Measurements from ENCODE around the gene C17orf107. TPM values are rescaled to one million over a fixed set of nuclear protein-coding genes. Genes with fewer than 3 reads are reported as not detected.
A peak's percentile ranks its signal among the peaks of the same experiment; 100 is the strongest.

C17orf107 gene
- total and polyA plus RNA-seq, 2 of the 13 experiments (the other 11 are each of a cell fraction or from before 2014, with no cell fraction given): 0.20 to 0.59 TPM

DNA sequence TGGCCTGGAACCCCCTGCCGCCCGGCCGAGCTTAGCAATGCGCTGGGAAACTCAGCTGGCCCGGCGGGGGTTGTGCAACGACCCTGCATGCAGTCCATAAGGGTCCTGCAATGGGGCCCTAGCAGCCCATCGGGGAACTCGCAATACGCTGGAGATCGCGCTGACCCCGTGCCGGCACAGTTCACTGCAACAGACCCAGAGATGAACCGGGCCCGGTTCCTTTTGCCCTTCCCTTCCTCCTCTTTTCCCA is 40.1 kb downstream of the C17orf107 start (continued):
- TF ChIP-seq HOMEZ (CRISPR knock-in tag; IDR thresholded peaks at IDR 0.05; ENCODE audit: low read depth) (peak; percentile 15; the same call in 1 of the 2 replicates), WIZ (CRISPR knock-in tag; IDR thresholded peaks at IDR 0.05) (no peak), ISL2 (CRISPR knock-in tag; IDR thresholded peaks at IDR 0.05) (peak; percentile 36; the same call in 1 of the 2 replicates), HDAC1 (CRISPR knock-in tag; IDR thresholded peaks at IDR 0.05) (peak; percentile 67; the same call in 1 of the 2 replicates), ZNF749 (CRISPR knock-in tag; IDR thresholded peaks at IDR 0.05; ENCODE audit: borderline replicate concordance) (0 out of 2 replicates have a peak, but pooled peaks have one; percentile 40), ZFP62 (CRISPR knock-in tag; IDR thresholded peaks at IDR 0.05) (no peak), ZSCAN22 (CRISPR knock-in tag; IDR thresholded peaks at IDR 0.05) (no peak), ZNF746 (CRISPR knock-in tag; IDR thresholded peaks at IDR 0.05) (0 out of 2 replicates have a peak, but pooled peaks have one; percentile 0), HCFC1 (IDR thresholded peaks at IDR 0.05; ENCODE audit: low read depth, low read length) (no peak), ZNF574 (CRISPR knock-in tag; IDR thresholded peaks at IDR 0.05) (no peak), ZNF670 (CRISPR knock-in tag; IDR thresholded peaks at IDR 0.05; ENCODE audit: borderline replicate concordance) (0 out of 2 replicates have a peak, but pooled peaks have one; percentile 43), ZNF678 (CRISPR knock-in tag; IDR thresholded peaks at IDR 0.05) (0 out of 2 replicates have a peak, but pooled peaks have one; percentile 34), KAT7 (CRISPR knock-in tag; IDR thresholded peaks at IDR 0.05; ENCODE audit: borderline replicate concordance) (0 out of 2 replicates have a peak, but pooled peaks have one; percentile 31), RNF219 (CRISPR knock-in tag; IDR thresholded peaks at IDR 0.05) (no peak), ZEB1 (IDR thresholded peaks at IDR 0.05; ENCODE audit: insufficient replicate concordance, low read depth) (peak; percentile 48), ONECUT2 (CRISPR knock-in tag; IDR thresholded peaks at IDR 0.05) (0 out of 2 replicates have a peak, but pooled peaks have one; percentile 26), ZSCAN12 (CRISPR knock-in tag; IDR thresholded peaks at IDR 0.05) (0 out of 2 replicates have a peak, but pooled peaks have one; percentile 36), ZSCAN20 (CRISPR knock-in tag; IDR thresholded peaks at IDR 0.05; ENCODE audit: borderline replicate concordance) (peak; percentile 45; the same call in 1 of the 2 replicates), NFIC (IDR thresholded peaks at IDR 0.05; ENCODE audit: low read length) (no peak), AGO2 (optimal IDR thresholded peaks at IDR 0.05; ENCODE audit: low read depth, low read length) (peak; percentile 83)
- TF ChIP-seq, protein P1, sequence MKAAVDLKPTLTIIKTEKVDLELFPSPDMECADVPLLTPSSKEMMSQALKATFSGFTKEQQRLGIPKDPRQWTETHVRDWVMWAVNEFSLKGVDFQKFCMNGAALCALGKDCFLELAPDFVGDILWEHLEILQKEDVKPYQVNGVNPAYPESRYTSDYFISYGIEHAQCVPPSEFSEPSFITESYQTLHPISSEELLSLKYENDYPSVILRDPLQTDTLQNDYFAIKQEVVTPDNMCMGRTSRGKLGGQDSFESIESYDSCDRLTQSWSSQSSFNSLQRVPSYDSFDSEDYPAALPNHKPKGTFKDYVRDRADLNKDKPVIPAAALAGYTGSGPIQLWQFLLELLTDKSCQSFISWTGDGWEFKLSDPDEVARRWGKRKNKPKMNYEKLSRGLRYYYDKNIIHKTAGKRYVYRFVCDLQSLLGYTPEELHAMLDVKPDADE (CRISPR knock-in tag; IDR thresholded peaks at IDR 0.05): no peak

All from HepG2 (cell line).